ENCODE results near the gene CCNDBP1. TPM values are rescaled to one million over a fixed set of nuclear protein-coding genes. Genes with fewer than 3 reads are reported as not detected.

The CCNDBP1 gene
- total RNA-seq, 4 donors from 2014 or later = 32.4 to 108 (median 92.6) TPM

DNA sequence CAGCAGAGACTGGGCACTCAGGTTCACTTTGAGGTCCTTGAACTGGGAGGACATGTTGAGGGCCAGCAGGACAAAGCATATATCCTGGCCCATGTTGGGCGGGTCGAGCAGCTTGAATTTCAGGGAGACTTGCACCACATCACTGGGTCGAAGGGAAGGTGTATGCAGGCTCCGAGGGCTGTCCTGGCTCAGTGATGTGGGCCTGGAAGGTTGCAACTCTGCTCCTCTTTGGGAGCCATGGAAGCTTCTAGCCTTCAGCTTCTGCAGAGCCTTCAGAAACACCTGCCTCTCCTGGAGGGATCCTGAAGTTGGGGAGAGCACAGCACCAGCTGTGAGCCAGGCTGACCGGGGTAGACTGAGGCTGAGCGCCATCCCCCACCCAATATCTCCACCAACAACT is 50.3 kb downstream of the CCNDBP1 start:
- DNase-seq (no peak), ATAC-seq (no peak)
- TF ChIP-seq, protein P1, sequence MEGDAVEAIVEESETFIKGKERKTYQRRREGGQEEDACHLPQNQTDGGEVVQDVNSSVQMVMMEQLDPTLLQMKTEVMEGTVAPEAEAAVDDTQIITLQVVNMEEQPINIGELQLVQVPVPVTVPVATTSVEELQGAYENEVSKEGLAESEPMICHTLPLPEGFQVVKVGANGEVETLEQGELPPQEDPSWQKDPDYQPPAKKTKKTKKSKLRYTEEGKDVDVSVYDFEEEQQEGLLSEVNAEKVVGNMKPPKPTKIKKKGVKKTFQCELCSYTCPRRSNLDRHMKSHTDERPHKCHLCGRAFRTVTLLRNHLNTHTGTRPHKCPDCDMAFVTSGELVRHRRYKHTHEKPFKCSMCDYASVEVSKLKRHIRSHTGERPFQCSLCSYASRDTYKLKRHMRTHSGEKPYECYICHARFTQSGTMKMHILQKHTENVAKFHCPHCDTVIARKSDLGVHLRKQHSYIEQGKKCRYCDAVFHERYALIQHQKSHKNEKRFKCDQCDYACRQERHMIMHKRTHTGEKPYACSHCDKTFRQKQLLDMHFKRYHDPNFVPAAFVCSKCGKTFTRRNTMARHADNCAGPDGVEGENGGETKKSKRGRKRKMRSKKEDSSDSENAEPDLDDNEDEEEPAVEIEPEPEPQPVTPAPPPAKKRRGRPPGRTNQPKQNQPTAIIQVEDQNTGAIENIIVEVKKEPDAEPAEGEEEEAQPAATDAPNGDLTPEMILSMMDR (IDR thresholded peaks at IDR 0.05 in 4 of 5, conservative IDR thresholded peaks at IDR 0.05 in 1 of 5) = no peak
- TF ChIP-seq POLR2A (IDR thresholded peaks at IDR 0.05) = no peak
- Histone ChIP-seq H3K36me3 (no peaks in the 10 kb centered on the region), H3K27ac (no peak overlapping the region), H3K4me3 (no peak overlapping the region), H3K9me3 (no peaks in the 10 kb centered on the region), H3K27me3 (no peaks in the 10 kb centered on the region), H3K4me1 (peaks cover 18 to 33% of the 10 kb centered on the region in 2 donors)
- in situ Hi-C loops (cut with MboI; ENCODE audit: low sequenced_read_pairs in 4 of 4) (no loop called here), intact Hi-C loops (cut with DNase I; ENCODE audit: low total_unique reads) (no loop called here)

DNA sequence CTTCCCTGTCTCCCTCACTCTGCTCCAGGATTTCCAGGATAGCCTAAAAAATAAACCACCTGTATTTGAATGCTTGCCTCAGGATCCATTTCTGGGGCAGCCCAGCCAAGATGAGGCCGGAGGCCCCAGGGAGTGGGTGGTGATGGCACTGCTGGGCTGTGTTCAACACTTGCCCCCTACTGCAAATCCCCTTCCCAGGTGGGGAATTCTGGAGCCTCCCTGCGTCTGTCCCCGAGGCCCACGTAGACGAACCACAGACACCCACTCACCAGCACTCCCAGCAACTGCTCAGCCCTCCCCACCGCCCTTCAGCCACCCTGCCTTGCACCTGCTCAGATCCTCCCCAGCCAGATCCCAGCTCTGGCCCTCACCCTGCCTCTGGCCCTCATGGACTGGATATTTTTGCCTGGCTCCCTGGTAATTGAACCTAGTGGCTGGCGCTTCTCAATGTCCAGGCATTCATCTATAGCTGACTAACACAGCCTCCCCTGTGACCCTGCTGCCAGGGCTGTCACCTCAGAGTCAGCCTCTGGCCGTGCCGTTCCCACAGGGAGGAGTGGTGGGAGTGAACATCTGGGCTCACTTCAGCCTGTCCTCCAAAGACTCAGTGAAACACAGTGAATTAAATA is 52.8 kb downstream of the CCNDBP1 start:
- Histone ChIP-seq H3K4me1 (peaks cover 18 to 36% of the 10 kb centered on the region in 2 donors), H3K9me3 (no peaks in the 10 kb centered on the region), H3K4me3 (no peak overlapping the region), H3K36me3 (no peaks in the 10 kb centered on the region), H3K27ac (peak overlapping the region; percentile 66 to 78 (median 72)), H3K27me3 (no peaks in the 10 kb centered on the region)
- ATAC-seq (peak; percentile 82 to 89), DNase-seq (peak; percentile 39 to 74)
- TF ChIP-seq POLR2A (IDR thresholded peaks at IDR 0.05) = peak in 1 of 2 donors; percentile 10
- TF ChIP-seq, protein P1 (IDR thresholded peaks at IDR 0.05 in 4 of 5, conservative IDR thresholded peaks at IDR 0.05 in 1 of 5) = no peak
- in situ Hi-C loops (cut with MboI; ENCODE audit: low sequenced_read_pairs in 4 of 4) (no loop called here), intact Hi-C loops (cut with DNase I; ENCODE audit: low total_unique reads) (loop anchor here (2.0 kb wide), 1 partner anchor 39 kb away; no protein-coding TSS in a partner anchor)

DNA sequence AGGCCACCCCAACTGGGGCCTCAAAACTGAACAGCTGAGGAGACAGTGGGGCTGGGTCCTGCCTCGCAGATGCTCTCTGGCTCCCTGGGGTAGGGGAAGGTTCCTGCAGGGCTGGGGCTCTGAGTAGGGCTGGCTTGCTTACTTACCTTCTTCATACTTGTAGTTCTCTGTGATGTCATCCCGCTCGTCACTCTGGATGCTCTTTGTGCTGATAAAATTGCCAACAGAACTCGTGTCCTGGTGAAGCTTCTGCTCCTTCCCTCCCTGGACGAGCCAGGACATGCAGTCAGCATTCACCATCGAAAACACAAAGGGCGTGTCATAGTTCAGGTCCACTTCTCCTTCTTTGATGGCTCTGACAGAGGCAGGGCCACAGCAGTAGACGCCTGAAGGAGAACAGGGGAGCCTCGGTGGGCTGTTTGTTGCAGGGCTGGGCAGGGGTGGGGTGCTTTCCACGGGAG is 53.5 kb downstream of the CCNDBP1 start:
- ATAC-seq = peak; percentile 24 to 51
- in situ Hi-C loops (cut with MboI; ENCODE audit: low sequenced_read_pairs in 4 of 4) = no loop called here
- peaks cover 18 to 36% of the 10 kb centered on the region in 2 donors for H3K4me1 ChIP-seq
- H3K27me3 ChIP-seq = no peaks in the 10 kb centered on the region
- H3K4me3 ChIP-seq = no peak overlapping the region
- peak overlapping the region; percentile 66 to 78 (median 72) for H3K27ac ChIP-seq
- H3K9me3 ChIP-seq = no peaks in the 10 kb centered on the region
- peak in 1 of 2 donors; percentile 29 for DNase-seq
- intact Hi-C loops (cut with DNase I; ENCODE audit: low total_unique reads) = loop anchor here (2.0 kb wide), 1 partner anchor 38 kb away; no protein-coding TSS in a partner anchor
- no peaks in the 10 kb centered on the region for H3K36me3 ChIP-seq
- TF ChIP-seq, protein P1 (IDR thresholded peaks at IDR 0.05 in 4 of 5, conservative IDR thresholded peaks at IDR 0.05 in 1 of 5) = no peak
- TF ChIP-seq POLR2A (IDR thresholded peaks at IDR 0.05) = no peak

DNA sequence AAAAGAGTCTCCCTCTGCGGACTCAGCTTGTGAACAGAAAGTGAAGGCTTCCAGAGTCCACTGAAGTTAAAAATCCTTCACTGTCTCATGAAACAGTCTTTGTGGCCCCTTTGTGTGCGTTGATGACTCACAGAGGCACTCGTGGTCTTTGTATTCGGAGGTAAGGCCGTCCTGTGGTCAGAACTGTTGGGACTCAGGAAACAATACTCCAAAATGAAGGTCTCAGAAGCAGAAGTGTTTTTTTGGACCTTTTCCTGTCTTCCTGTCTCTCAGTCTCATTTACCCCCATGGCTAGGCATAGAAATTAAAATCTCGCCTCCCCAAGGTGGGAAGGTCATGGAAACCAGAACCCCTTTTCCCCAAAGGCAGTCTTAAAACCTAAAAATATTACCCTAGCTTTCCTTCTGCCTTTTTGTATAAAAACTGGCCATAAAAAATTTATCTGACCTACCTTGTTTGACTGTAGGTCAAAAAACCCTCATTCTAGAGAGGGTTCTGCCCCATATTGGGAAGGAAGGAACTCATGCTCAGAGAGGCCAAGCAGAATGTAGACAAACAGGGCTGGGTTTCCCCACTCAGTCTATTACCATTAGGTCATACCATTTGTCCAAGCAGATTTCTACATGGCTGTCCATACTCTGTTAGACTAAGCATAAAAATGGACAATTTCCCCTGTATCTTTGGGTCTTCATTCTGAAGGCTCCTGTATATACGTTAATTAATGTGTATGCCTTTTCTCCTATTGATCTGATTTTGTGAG is 54.7 kb downstream of the CCNDBP1 start:
- H3K9me3 ChIP-seq = no peaks in the 10 kb centered on the region
- no peak overlapping the region for H3K4me3 ChIP-seq
- intact Hi-C loops (cut with DNase I; ENCODE audit: low total_unique reads) (loop anchor here (2.0 kb wide), 1 partner anchor 37 kb away; no protein-coding TSS in a partner anchor), in situ Hi-C loops (cut with MboI; ENCODE audit: low sequenced_read_pairs in 4 of 4) (no loop called here)
- no peak overlapping the region for H3K27ac ChIP-seq
- no peaks in the 10 kb centered on the region for H3K27me3 ChIP-seq
- no peaks in the 10 kb centered on the region for H3K36me3 ChIP-seq
- TF ChIP-seq, protein P1 (IDR thresholded peaks at IDR 0.05 in 4 of 5, conservative IDR thresholded peaks at IDR 0.05 in 1 of 5) = no peak
- TF ChIP-seq POLR2A (IDR thresholded peaks at IDR 0.05) = no peak
- H3K4me1 ChIP-seq = peaks cover 18 to 36% of the 10 kb centered on the region in 2 donors
- no peak for ATAC-seq
- no peak for DNase-seq

Data from gastrocnemius medialis (tissue), 4 donors.